T-helper 17 cell (primary cell): ENCODE results near the gene SEC23IP. TPM values are rescaled to one million over a fixed set of nuclear protein-coding genes. Genes with fewer than 3 reads are reported as not detected.

Experiments used
- ATAC-seq: fragments of 150-1000 bp; cut with Tn5 transposase; 2 replicates; pipeline ENCODE4 v1.10.0; 2021; ENCODE audit warnings: mild to moderate bottlenecking, moderate library complexity
- DNase-seq, 3 donors: peaks; one replicate each; pipeline versions ENCODE4 v3.0.0 to v3.0.0-alpha.2; 2020 to 2021
- H3K9me3 ChIP-seq: one replicate; pipeline ENCODE4 v1.7.0; 2013; ENCODE audit warnings: low read length, mild to moderate bottlenecking; ENCODE audit not compliant: control insufficient read depth, poor library complexity, severe bottlenecking
- H3K27ac Mint-ChIP-seq: one replicate; pipeline ENCODE4 v1.8.0; 2022; ENCODE audit warnings: mild to moderate bottlenecking, moderate library complexity, mixed read lengths
- H3K27me3 Mint-ChIP-seq: one replicate; pipeline ENCODE4 v1.8.0; 2022; ENCODE audit warnings: mixed read lengths
- H3K36me3 Mint-ChIP-seq: one replicate; pipeline ENCODE4 v1.8.0; 2022; ENCODE audit warnings: low read depth, mixed read lengths
- H3K4me1 Mint-ChIP-seq: one replicate; pipeline ENCODE4 v1.8.0; 2022; ENCODE audit warnings: mild to moderate bottlenecking, mixed read lengths
- H3K4me3 Mint-ChIP-seq: one replicate; pipeline ENCODE4 v1.8.0; 2022; ENCODE audit warnings: mild to moderate bottlenecking, moderate library complexity, mixed read lengths
- total RNA-seq, 4 donors: library from RNA in 2 of 4; stranded (reverse) in 2 of 4; gene quantifications; one replicate each; pipeline ENCODE4 v1.2.3 and lab custom pipeline; 2022 to 2026

SEC23IP gene
- total RNA-seq, 2 donors from 2014 or later, result 30.4 to 43.2 TPM

- H3K4me1 Mint-ChIP-seq, result peaks cover 2% of the 10 kb centered on the region
- H3K36me3 Mint-ChIP-seq, result no peaks in the 10 kb centered on the region
- peaks cover 38% of the 10 kb centered on the region for H3K27me3 Mint-ChIP-seq
- ATAC-seq, result no peak
- no peak overlapping the region for H3K4me3 Mint-ChIP-seq
- H3K9me3 ChIP-seq, result no peaks in the 10 kb centered on the region
- DNase-seq, result no peak
- H3K27ac Mint-ChIP-seq, result peak overlapping the region; percentile 16
These were observed 88.6 kb downstream of the SEC23IP start for GRCh38 chr10:119980956-119981750.

GRCh38 chr10:119981826-119982225 lies 89.3 kb downstream of the SEC23IP start:
- Mint-ChIP-seq H3K27me3 (peaks cover 33% of the 10 kb centered on the region), H3K36me3 (no peaks in the 10 kb centered on the region), H3K4me3 (no peak overlapping the region), H3K4me1 (peaks cover 2% of the 10 kb centered on the region), H3K27ac (no peak overlapping the region)
- H3K9me3 ChIP-seq, result no peaks in the 10 kb centered on the region
- ATAC-seq (no peak), DNase-seq (no peak)

GRCh38 chr10:119988333-119988732 lies 95.8 kb downstream of the SEC23IP start:
- no peak overlapping the region for H3K27ac Mint-ChIP-seq

GRCh38 chr10:119989966-119990365 lies 97.4 kb downstream of the SEC23IP start:
- H3K27me3 Mint-ChIP-seq, result peaks cover 37% of the 10 kb centered on the region
- H3K4me1 Mint-ChIP-seq, result no peaks in the 10 kb centered on the region
- H3K4me3 Mint-ChIP-seq, result no peak overlapping the region
- no peak overlapping the region for H3K27ac Mint-ChIP-seq
- DNase-seq (no peak), ATAC-seq (no peak)
- H3K36me3 Mint-ChIP-seq, result no peaks in the 10 kb centered on the region
- no peaks in the 10 kb centered on the region for H3K9me3 ChIP-seq

More at GRCh38 chr10:119988333-119988732, 95.8 kb downstream of the SEC23IP start:
- H3K4me3 Mint-ChIP-seq, result no peak overlapping the region
- peaks cover 37% of the 10 kb centered on the region for H3K27me3 Mint-ChIP-seq
- ATAC-seq (no peak), DNase-seq (no peak)
- H3K4me1 Mint-ChIP-seq, result no peaks in the 10 kb centered on the region
- H3K36me3 Mint-ChIP-seq, result no peaks in the 10 kb centered on the region
- H3K9me3 ChIP-seq, result no peaks in the 10 kb centered on the region

- Mint-ChIP-seq H3K36me3 (no peaks in the 10 kb centered on the region), H3K27ac (no peak overlapping the region), H3K4me1 (no peaks in the 10 kb centered on the region), H3K4me3 (no peak overlapping the region), H3K27me3 (peaks cover 43% of the 10 kb centered on the region)
- no peaks in the 10 kb centered on the region for H3K9me3 ChIP-seq
- no peak for ATAC-seq
- no peak for DNase-seq
These were observed 98.5 kb downstream of the SEC23IP start for GRCh38 chr10:119991066-119991465.

GRCh38 chr10:119991816-119992215 lies 99.3 kb downstream of the SEC23IP start:
- no peak for ATAC-seq
- no peaks in the 10 kb centered on the region for H3K36me3 Mint-ChIP-seq
- no peak overlapping the region for H3K27ac Mint-ChIP-seq
- H3K4me1 Mint-ChIP-seq, result no peaks in the 10 kb centered on the region
- no peak overlapping the region for H3K4me3 Mint-ChIP-seq
- H3K27me3 Mint-ChIP-seq, result peaks cover 43% of the 10 kb centered on the region
- H3K9me3 ChIP-seq, result no peaks in the 10 kb centered on the region
- no peak for DNase-seq

Other genes starting within 250 kb of the SEC23IP start
- 10 to 100 TPM; 52.0 to 52.4 TPM for gene BAG3, start 241.3 kb upstream of the SEC23IP start, total RNA-seq
- gene INPP5F, start 166.7 kb upstream of the SEC23IP start, total RNA-seq, result 10 to 100 TPM; 10.4 to 11.9 TPM
- gene MCMBP, start 19.9 kb upstream of the SEC23IP start, total RNA-seq, result 10 to 100 TPM; 32.9 to 34.4 TPM